Dendritic cell treated with granulocyte-macrophage colony-stimulating factor and Interleukin-4, amounts not matched to agents 40 ng/mL and 50 ng/mL, for 4 days (primary cell): ENCODE measurements around the gene FSD1.

Experiments
- H3K27ac Mint-ChIP-seq: one replicate; pipeline ENCODE4 v1.8.0; 2022; ENCODE audit warnings: mild to moderate bottlenecking, mixed read lengths
- H3K27me3 Mint-ChIP-seq: one replicate; pipeline ENCODE4 v1.8.0; 2022; ENCODE audit warnings: mild to moderate bottlenecking, mixed read lengths
- H3K36me3 Mint-ChIP-seq: one replicate; pipeline ENCODE4 v1.8.0; 2022; ENCODE audit warnings: low read depth, mixed read lengths
- H3K4me1 Mint-ChIP-seq: one replicate; pipeline ENCODE4 v1.8.0; 2022; ENCODE audit warnings: low read depth, mixed read lengths
- H3K4me3 Mint-ChIP-seq: one replicate; pipeline ENCODE4 v1.8.0; 2022; ENCODE audit warnings: mild to moderate bottlenecking, moderate library complexity, mixed read lengths
- H3K9me3 Mint-ChIP-seq: one replicate; pipeline ENCODE4 v1.8.0; 2022; ENCODE audit warnings: mixed read lengths
- intact Hi-C: fragments of 100-400 bp; cut with micrococcal nuclease; formaldehyde crosslinking; loops from one replicate; pipeline ENCODE4 v1.15.0; 2022

The FSD1 gene

DNA sequence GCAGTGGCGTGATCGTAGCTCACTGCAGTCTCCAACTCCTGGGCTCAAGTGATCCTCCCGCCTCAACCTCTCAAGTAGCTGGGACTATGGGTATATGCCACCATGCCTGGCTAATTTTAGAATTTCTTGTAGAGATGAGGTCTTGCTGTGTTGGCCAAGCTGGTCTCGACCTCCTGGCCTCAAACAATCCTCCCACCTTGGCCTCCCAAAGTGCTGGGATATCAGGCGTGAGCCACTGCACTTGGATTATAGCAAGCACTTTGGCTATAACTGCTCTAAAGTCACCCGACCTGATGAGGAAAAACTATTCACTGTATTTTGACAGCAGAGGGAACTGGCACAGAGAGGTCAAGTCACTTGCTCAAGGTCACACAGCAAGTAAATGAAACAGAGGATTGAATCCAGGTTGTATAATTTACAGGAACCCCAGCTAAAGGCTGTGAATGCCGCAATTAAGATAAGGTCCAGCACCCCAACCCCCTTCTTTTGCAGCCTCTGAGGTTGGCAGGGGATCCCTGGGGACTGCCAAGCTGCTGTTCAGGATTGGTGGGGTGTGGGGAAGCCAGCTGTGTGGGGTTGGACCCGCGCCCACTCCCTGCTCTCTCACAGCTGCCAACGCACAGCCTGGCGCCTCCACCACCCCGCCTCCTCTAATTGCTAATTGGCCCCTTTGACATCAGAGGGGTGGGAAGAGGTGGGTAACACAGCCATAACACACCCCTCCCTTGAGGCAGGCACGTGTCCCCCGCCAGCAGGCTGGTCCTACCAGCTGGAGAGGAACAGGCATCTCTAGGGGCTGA is 8.2 kb upstream of the FSD1 start:
- H3K27me3 Mint-ChIP-seq, result peaks cover 3% of the 10 kb centered on the region
- intact Hi-C loops, result no loop called here
- H3K27ac Mint-ChIP-seq, result no peak overlapping the region
- H3K9me3 Mint-ChIP-seq, result no peaks in the 10 kb centered on the region
- H3K36me3 Mint-ChIP-seq, result no peaks in the 10 kb centered on the region
- no peak overlapping the region for H3K4me3 Mint-ChIP-seq
- no peaks in the 10 kb centered on the region for H3K4me1 Mint-ChIP-seq

DNA sequence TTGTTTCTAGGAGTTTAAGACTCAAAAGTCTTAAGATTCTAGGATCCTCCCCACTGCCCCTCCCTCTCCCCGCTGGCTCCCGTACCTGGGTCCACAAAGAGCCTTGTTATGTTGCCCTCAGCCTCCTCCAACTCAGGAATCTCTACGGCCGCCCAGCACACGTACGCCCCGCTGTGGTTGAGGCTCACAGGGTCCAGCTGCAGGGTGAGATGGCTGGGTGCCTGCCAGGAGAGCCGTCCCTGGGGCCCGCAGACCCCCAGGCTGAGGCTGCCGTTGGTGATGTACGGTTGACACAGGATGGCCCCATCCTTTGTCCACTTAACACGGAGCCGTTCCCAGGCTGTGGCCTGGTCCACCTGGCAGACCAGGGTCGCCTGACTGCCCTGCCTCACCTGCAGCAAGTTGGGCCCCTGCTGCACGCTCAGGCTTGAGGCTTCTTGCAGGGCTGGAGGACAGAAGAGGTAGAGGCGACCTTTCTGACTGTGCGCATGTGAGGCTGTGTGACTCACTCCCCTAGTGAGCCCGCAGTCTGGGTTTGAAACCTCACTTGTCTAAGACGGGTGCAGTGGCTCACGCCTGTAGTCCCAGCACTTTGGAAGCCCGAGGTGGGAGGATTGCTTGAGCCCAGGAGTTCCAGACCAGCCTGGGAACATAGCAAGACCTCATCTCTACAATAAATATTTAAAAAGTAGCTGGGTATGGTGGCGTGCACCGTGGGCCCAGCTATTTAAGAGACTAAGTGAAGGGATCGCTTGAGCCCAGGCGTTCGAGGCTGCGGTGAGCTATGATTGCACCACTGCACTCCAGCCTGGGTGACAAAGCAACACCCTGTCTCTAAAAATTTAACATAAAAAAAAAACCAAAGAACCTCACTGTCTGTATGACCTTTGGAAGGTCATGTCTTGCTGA is 6.2 kb upstream of the FSD1 start:
- peaks cover 11% of the 10 kb centered on the region for H3K27me3 Mint-ChIP-seq
- H3K4me1 Mint-ChIP-seq, result peaks cover 7% of the 10 kb centered on the region
- no peaks in the 10 kb centered on the region for H3K9me3 Mint-ChIP-seq
- intact Hi-C loops, result no loop called here
- no peaks in the 10 kb centered on the region for H3K36me3 Mint-ChIP-seq
- H3K4me3 Mint-ChIP-seq, result no peak overlapping the region
- no peak overlapping the region for H3K27ac Mint-ChIP-seq

GRCh38 chr19:4298810-4299550 is 5.4 kb upstream of the FSD1 start:
- intact Hi-C loops, result no loop called here
- Mint-ChIP-seq H3K9me3 (no peaks in the 10 kb centered on the region), H3K36me3 (no peaks in the 10 kb centered on the region), H3K4me3 (no peak overlapping the region), H3K27me3 (peaks cover 15% of the 10 kb centered on the region), H3K4me1 (peaks cover 7% of the 10 kb centered on the region), H3K27ac (no peak overlapping the region)

DNA sequence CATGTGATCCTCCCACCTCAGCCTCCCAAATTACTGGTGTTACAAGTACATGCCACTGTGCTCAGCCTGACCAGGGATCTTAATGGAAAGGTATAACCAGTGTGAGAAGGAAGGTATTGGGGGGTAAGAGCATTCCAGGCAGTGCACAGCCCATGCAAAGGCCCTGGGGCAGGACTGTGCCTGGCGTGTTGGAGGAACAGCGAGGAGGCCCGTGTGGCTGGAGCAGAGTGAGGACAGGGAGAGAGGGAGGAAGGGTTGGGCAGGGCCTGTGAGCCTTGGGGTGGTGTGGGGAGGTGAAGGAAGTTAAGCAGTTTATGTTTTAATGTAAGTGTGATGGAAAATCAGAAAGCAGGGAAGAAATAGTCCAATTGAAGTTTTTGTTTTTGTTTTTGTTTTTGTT is 3.8 kb upstream of the FSD1 start:
- no peak overlapping the region for H3K27ac Mint-ChIP-seq
- no peaks in the 10 kb centered on the region for H3K36me3 Mint-ChIP-seq
- H3K9me3 Mint-ChIP-seq, result no peaks in the 10 kb centered on the region
- peaks cover 7% of the 10 kb centered on the region for H3K4me1 Mint-ChIP-seq
- intact Hi-C loops, result no loop called here
- H3K4me3 Mint-ChIP-seq, result no peak overlapping the region
- peaks cover 26% of the 10 kb centered on the region for H3K27me3 Mint-ChIP-seq

DNA sequence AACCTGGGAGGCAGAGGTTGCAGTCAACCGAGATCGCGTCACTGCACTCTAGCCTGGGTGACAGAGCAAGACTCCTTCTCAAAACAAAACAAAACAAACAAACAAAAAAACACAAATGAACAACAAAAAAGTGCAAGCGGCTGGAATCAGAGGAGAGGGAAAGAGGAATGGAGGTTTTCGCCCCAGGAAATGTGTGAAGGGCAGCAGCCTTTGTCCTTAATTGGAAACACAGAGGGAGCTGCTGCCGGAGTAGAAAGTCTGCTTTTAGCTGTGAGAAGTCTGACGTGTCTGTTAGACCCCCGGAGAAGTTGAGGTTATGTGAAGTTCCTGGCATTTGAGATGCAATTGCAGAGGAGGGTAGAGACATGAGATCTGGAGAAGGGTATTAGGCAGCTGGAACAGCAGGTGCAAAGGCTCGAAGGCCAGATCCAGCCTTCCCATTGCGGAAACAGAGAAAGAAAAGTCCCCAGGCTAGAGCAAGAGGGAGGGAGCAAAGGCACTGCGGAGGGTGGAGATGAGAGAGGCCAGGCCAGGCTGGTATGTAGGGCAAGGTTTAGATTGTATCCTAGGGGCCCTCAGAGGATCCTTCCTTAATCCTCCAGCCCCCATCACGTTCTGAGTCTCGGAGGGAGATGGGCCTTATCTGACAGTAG is 2.7 kb upstream of the FSD1 start:
- no peak overlapping the region for H3K27ac Mint-ChIP-seq
- H3K27me3 Mint-ChIP-seq, result peaks cover 36% of the 10 kb centered on the region
- no peaks in the 10 kb centered on the region for H3K36me3 Mint-ChIP-seq

GRCh38 chr19:4302243-4302640 is 2.2 kb upstream of the FSD1 start, which contains the start of gene TMIGD2:
Gene TMIGD2, minus strand, starts transcription at chr19:4302389. Its CDS starts 4 bp downstream, at chr19:4302385.
- no peaks in the 10 kb centered on the region for H3K36me3 Mint-ChIP-seq
- no peak within 1 kb of the TSS for H3K27ac Mint-ChIP-seq
- intact Hi-C loops, result no loop called here
- H3K27me3 Mint-ChIP-seq, result peaks cover 38% of the 10 kb centered on the region
- peaks cover 7% of the 10 kb centered on the region for H3K4me1 Mint-ChIP-seq
- H3K9me3 Mint-ChIP-seq, result no peaks in the 10 kb centered on the region
- no peak within 1 kb of the TSS for H3K4me3 Mint-ChIP-seq

More for the DNA sequence above, 2.7 kb upstream of the FSD1 start:
- Mint-ChIP-seq H3K4me3 (no peak overlapping the region), H3K9me3 (no peaks in the 10 kb centered on the region), H3K4me1 (peaks cover 7% of the 10 kb centered on the region)
- intact Hi-C loops, result no loop called here

DNA sequence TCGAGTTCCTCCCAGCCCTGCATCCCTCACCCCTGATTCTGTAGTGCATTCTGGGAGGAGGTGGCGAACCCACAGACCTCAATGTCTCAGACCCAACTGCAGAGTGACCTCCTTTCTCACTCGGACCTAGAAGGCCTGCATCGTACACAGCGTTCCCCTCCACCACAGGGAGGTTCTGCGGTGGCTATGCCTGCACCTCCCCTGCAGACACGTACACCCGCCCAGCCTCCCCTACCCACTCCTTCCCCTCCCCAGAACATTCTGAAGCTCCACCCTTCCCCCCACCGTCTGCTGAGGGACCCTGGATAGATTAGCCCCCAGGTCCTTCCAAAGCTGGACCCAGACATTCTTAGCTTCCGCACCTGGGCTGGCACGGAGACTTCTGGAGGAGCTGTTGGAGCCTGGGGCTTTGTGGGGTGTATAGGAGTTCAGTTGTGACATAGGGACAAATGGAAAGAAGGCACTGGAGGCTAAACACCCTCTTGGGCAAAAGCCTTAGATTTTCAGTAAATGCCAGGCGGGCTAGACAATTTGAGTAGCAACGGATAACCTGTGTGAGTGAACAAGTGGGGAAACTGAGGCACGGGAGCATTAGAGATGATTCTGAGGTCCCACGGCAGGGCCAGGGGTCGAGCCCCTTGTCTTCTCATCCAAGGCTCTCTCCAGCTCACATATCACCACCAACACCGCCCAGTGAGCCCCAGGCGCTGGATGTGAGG is 420 bp upstream of the FSD1 start:
- no peaks in the 10 kb centered on the region for H3K9me3 Mint-ChIP-seq
- H3K4me1 Mint-ChIP-seq, result peaks cover 7% of the 10 kb centered on the region
- H3K36me3 Mint-ChIP-seq, result no peaks in the 10 kb centered on the region
- H3K27me3 Mint-ChIP-seq, result peaks cover 41% of the 10 kb centered on the region
- H3K27ac Mint-ChIP-seq, result no peak overlapping the region
- intact Hi-C loops, result no loop called here
- H3K4me3 Mint-ChIP-seq, result no peak overlapping the region

- peaks cover 41% of the 10 kb centered on the region for H3K27me3 Mint-ChIP-seq
- intact Hi-C loops, result no loop called here
- peaks cover 7% of the 10 kb centered on the region for H3K4me1 Mint-ChIP-seq
- H3K4me3 Mint-ChIP-seq, result no peak overlapping the region
- H3K36me3 Mint-ChIP-seq, result no peaks in the 10 kb centered on the region
- no peaks in the 10 kb centered on the region for H3K9me3 Mint-ChIP-seq
- no peak overlapping the region for H3K27ac Mint-ChIP-seq
These were observed 837 bp downstream of the FSD1 start for GRCh38 chr19:4305257-4305612.

- Mint-ChIP-seq H3K4me1 (peaks cover 7% of the 10 kb centered on the region), H3K27me3 (peaks cover 39% of the 10 kb centered on the region), H3K27ac (no peak overlapping the region), H3K36me3 (no peaks in the 10 kb centered on the region), H3K4me3 (no peak overlapping the region), H3K9me3 (no peaks in the 10 kb centered on the region)
- intact Hi-C loops, result no loop called here
These were observed 1.3 kb downstream of the FSD1 start for GRCh38 chr19:4305659-4306058.

DNA sequence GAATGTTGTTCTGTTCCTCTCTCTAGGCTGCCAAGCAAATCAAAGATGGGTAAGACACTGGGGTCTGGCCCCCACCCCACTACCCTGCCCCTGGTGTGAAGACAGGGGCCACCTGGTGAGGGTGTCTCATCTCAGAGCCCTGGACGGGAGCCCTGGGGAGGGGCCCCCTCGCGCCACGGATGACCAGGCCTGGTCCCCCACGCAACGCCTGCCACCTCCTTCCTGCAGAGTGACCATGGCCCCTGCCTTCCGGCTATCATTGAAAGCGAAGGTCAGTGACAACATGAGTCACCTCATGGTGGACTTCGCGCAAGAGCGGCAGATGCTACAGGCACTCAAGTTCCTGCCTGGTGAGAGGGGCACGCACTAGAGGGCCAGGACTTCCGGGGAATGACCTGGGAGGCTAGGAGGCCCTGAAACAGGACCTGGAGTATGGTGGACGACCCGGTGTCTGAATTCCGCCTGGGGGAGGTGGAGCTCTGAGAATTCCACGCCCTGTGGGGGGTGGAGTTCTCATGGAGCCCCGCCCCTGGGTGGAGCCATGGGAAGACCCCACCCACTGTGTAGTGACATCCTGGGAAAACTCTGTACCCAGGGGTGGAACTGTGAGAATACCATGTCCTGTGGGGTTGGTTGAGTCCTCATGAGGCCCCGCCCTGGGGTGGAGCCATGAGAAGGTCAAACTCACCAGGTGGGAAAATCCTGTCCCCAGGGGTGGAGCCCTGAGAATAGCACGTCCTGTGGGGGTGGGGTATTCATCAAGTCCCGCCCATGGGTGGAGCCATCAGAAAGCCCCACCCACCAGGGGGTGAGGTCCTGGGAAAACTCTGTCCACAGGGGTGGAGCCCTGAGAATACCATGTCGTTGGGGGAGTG is 6.1 kb downstream of the FSD1 start:
- H3K4me1 Mint-ChIP-seq, result peaks cover 13% of the 10 kb centered on the region
- H3K4me3 Mint-ChIP-seq, result no peak overlapping the region
- intact Hi-C loops, result no loop called here
- H3K36me3 Mint-ChIP-seq, result no peaks in the 10 kb centered on the region
- no peaks in the 10 kb centered on the region for H3K9me3 Mint-ChIP-seq
- no peak overlapping the region for H3K27ac Mint-ChIP-seq
- H3K27me3 Mint-ChIP-seq, result peaks cover 16% of the 10 kb centered on the region

GRCh38 chr19:4313847-4314490 is 9.6 kb downstream of the FSD1 start:
- Mint-ChIP-seq H3K4me3 (no peak overlapping the region), H3K27me3 (peaks cover 10% of the 10 kb centered on the region), H3K36me3 (peaks cover 1% of the 10 kb centered on the region), H3K4me1 (peaks cover 22% of the 10 kb centered on the region), H3K9me3 (peaks cover 8% of the 10 kb centered on the region), H3K27ac (no peak overlapping the region)
- intact Hi-C loops, result no loop called here

DNA sequence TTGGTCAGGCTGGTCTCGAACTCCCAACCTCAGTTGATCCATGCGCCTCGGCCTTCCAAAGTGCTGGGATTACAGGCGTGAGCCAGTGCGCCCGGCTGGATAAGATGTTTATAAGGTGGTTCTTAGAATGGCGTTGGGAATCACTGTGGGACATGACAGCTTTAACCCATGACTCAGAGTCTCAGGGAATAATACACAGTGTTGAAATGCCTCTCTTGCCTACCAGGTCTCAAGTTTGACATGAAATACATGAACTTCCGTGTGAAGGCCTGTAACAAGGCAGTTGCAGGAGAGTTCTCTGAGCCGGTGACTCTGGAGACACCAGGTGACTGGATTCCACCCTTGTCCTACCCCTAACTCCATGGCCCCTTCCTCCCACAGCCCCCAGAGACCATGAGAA is 12.6 kb downstream of the FSD1 start:
- Mint-ChIP-seq H3K4me1 (peaks cover 39% of the 10 kb centered on the region), H3K27ac (no peak overlapping the region), H3K36me3 (peaks cover 14% of the 10 kb centered on the region), H3K4me3 (no peak overlapping the region), H3K27me3 (peaks cover 10% of the 10 kb centered on the region), H3K9me3 (peaks cover 33% of the 10 kb centered on the region)
- intact Hi-C loops, result no loop called here
